ENCODE results near the gene ZNF653.

Gene ZNF653

DNA sequence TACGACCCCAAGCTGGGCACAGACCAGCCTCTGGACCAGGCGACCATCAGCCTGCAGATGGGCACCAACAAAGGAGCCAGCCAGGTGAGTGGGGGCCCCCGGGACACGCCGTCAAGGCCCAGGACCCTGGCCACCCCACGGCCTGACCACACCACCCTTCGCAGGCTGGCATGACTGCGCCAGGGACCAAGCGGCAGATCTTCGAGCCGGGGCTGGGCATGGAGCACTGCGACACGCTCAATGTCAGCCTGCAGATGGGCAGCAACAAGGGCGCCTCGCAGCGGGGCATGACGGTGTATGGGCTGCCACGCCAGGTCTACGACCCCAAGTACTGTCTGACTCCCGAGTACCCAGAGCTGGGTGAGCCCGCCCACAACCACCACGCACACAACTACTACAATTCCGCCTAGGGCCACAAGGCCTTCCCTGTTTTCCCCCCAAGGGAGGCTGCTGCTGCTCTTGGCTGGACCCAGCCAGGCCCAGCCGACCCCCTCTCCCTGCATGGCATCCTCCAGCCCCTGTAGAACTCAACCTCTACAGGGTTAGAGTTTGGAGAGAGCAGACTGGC is 43.8 kb upstream of the ZNF653 start:
- no peak for DNase-seq (ENCODE audit: low read depth)
- TF ChIP-seq, protein P1, sequence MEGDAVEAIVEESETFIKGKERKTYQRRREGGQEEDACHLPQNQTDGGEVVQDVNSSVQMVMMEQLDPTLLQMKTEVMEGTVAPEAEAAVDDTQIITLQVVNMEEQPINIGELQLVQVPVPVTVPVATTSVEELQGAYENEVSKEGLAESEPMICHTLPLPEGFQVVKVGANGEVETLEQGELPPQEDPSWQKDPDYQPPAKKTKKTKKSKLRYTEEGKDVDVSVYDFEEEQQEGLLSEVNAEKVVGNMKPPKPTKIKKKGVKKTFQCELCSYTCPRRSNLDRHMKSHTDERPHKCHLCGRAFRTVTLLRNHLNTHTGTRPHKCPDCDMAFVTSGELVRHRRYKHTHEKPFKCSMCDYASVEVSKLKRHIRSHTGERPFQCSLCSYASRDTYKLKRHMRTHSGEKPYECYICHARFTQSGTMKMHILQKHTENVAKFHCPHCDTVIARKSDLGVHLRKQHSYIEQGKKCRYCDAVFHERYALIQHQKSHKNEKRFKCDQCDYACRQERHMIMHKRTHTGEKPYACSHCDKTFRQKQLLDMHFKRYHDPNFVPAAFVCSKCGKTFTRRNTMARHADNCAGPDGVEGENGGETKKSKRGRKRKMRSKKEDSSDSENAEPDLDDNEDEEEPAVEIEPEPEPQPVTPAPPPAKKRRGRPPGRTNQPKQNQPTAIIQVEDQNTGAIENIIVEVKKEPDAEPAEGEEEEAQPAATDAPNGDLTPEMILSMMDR (conservative IDR thresholded peaks at IDR 0.05; ENCODE audit: low read length), result no peak
- no peak overlapping the region for H3K4me3 ChIP-seq (ENCODE audit: low read length)

DNA sequence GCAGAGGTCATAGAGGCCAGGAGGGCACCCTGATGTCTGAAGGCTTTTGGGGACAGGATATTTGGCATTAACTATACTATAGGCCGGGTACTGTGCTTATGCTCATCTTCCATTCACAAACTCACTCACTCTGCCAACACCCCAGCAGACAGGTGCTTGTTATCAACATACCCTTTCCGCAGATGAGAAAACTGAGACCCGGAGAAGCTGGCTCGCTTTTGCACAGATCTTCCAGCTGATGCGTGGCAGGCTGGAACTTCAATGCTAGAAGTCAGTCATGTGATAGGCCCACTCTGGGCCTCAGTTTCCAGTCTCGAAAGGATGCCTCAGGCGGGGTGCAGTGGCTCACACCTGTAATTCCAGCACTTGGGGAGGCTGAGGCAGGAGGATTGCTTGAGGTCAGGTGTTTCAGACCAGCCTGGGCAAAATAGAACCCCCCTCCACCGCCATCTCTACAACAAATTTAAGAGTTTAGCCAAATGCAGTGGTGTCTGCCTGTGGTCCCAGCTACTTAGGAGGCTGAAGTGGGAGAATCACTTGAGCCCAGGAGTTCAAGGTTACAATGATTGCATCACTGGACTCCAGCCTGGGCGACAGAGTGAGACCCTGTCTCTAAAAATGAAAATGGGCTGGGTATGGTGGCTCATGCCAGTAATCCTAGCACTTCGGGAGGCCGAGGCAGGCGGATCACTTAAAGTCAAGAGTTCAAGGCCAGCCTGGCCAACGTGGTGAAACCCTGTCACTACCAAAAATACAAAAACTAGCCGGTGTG is 42.5 kb upstream of the ZNF653 start:
- TF ChIP-seq, protein P1 (conservative IDR thresholded peaks at IDR 0.05; ENCODE audit: low read length), result no peak

DNA sequence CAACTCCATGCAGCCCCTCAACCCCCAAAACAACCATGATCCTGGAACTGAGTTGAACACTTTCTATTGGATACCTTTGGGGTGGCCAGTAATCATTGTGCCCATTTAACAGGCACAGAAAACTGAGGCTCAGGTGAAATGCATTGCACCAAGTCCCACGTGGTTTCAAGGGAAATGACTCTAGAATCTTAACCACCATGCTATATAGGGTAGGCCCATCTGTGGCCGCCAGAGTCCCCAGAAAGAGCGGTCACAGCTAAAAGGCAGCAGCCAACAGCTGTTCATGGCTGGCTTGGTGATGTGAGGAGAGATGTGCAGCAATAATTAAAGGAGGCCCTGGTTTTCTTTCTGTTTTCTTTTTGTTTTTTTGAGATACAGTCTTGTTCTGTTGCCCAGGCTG is 35.6 kb upstream of the ZNF653 start:
- no peak for DNase-seq (ENCODE audit: low read depth)
- TF ChIP-seq, protein P1 (conservative IDR thresholded peaks at IDR 0.05; ENCODE audit: low read length), result no peak
- H3K4me3 ChIP-seq (ENCODE audit: low read length), result no peak overlapping the region

More for the DNA sequence above, 42.5 kb upstream of the ZNF653 start:
- no peak for DNase-seq (ENCODE audit: low read depth)
- H3K4me3 ChIP-seq (ENCODE audit: low read length), result no peak overlapping the region

DNA sequence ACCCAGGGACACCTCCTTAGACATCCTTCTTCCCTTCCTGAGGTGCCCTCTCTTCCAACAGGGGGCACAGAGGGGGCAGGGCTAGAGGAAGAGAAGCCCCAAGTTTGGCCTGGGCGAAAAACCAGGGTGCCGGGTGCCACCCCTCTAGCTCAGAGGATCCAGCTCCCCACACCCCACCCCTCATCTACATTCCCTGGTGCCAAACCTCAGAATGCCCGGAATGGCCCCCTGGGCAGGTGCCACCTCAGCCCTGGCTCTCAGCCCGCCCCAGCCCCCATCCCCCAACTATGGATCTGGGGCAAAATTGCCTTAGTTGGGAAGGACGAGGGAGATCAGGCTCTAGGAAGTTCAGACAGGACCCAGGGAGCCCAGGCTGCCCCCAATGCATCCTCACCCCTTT is 35.0 kb upstream of the ZNF653 start:
- TF ChIP-seq, protein P1 (conservative IDR thresholded peaks at IDR 0.05; ENCODE audit: low read length), result no peak
- H3K4me3 ChIP-seq (ENCODE audit: low read length), result no peak overlapping the region
- no peak for DNase-seq (ENCODE audit: low read depth)

DNA sequence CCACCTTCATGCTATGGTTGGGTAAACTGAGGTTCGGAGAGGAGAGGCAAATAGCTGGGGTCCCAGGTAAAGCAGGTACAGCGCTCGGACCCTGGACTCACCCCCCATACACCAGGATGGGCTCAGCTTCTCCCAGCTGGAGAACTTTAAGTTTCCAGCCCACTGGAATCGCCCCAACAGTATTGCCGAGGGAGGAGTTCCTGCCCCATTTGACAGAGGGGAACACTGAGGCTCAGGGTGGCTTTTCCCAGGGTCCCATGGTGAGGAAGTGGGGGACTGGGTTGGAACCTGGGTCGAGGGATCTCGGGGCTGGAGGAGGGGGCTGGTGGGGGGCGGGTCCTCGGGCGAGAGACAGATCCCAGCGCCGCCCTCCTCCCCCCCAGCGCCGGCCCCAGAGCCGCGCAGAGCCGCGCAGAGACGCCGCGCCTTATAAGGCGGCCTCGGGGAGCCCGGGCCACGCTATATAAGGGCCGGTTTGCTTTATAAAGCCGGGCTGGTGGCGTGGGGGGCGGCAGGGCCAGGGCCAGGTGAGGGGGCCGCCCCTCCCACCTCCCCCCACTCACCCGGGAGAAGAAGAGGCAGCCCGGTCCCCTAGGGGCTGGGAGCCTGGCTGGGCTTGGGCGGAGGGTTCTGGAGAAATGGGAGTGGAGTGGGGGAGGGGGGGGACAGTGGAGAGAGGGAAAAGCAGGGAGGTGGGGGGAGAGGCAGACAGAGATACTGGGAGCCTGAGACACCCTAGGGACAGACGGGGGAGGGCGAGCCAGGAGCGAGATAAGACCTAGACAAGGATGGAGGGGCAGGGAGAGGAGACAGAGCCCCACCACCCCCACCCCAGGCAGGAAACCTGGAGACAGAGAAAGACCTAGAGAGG is 34.1 kb upstream of the ZNF653 start:
- TF ChIP-seq, protein P1 (conservative IDR thresholded peaks at IDR 0.05; ENCODE audit: low read length), result no peak
- H3K4me3 ChIP-seq (ENCODE audit: low read length), result peak overlapping the region; percentile 57
- DNase-seq (ENCODE audit: low read depth), result no peak

DNA sequence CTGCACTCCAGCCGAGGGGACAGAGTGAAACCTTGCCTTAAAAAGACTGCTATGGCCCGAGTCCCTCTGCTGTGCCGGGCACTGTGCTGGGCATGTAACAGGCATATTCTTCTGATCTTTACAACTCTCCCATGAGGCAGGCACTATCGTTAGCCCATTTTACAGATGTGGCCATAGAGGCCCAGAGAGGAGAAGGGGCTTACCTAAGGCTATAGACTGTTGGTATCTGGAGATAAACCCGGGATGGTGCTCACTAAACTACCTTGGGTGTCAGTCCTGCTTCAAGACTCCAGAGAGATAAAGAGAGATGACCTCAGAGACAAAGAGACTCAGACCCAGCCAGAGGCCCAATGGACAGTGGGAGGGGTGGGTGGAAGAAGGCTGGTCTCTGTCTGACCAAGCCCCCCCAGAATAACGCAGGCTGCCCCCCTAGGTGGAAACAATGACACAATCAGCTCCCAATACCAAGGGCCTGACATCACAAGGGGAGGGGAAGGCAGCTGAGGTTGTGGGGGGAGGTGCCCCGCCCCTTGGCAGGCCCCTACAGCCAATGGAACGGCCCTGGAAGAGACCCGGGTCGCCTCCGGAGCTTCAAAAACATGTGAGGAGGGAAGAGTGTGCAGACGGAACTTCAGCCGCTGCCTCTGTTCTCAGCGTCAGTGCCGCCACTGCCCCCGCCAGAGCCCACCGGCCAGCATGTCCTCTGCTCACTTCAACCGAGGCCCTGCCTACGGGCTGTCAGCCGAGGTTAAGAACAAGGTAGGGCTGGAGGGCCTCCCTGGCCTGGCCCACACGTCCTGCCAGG is 32.8 kb upstream of the ZNF653 start, which contains the start of gene CNN1:
Gene CNN1, plus strand, starts transcription at position 620 of the 805 bp plus-strand sequence. Its CDS starts 77 bp downstream, at position 697.
- peak; percentile 76 for DNase-seq (ENCODE audit: low read depth)
- H3K4me3 ChIP-seq (ENCODE audit: low read length), result peak within 1 kb of the TSS; percentile 57

More for the DNA sequence above, 32.8 kb upstream of the ZNF653 start, which contains the start of gene CNN1:
- TF ChIP-seq, protein P1 (conservative IDR thresholded peaks at IDR 0.05; ENCODE audit: low read length), result no peak
